IMR-90 (cell line): ENCODE measurements around the gene SYT17.

Experiments used
- CTCF ChIP-seq: conservative IDR thresholded peaks from 2 replicates; pipeline ENCODE4 v1.5.1; 2012; ENCODE audit warnings: mild to moderate bottlenecking, low read depth, low read length, improper control_type of control experiment
- FOS ChIP-seq: fragments of 150-350 bp; IDR thresholded peaks from 2 replicates; pipeline ENCODE4 v1.6.1; 2016; ENCODE audit warnings: low read depth, low read length
- MAFK ChIP-seq: IDR thresholded peaks from 2 replicates; pipeline ENCODE4 v1.6.1; 2012; ENCODE audit warnings: low read depth, low read length, improper control_type of control experiment
- MXI1 ChIP-seq: IDR thresholded peaks from 2 replicates; pipeline ENCODE4 v1.6.1; 2012; ENCODE audit warnings: low read depth, mild to moderate bottlenecking, low read length, moderate library complexity, borderline replicate concordance
- POLR2A ChIP-seq: IDR thresholded peaks from 2 replicates; pipeline ENCODE4 v1.6.1; 2012; ENCODE audit warnings: mild to moderate bottlenecking, low read depth, low read length
- RAD21 ChIP-seq: IDR thresholded peaks from 2 replicates; pipeline ENCODE4 v1.6.1; 2012; ENCODE audit warnings: low read length, improper control_type of control experiment
- RCOR1 ChIP-seq: IDR thresholded peaks from 2 replicates; pipeline ENCODE4 v1.6.1; 2012; ENCODE audit warnings: mild to moderate bottlenecking, low read length, improper control_type of control experiment; ENCODE audit not compliant: insufficient replicate concordance
- SMC3 ChIP-seq: fragments of 150-350 bp; IDR thresholded peaks from 2 replicates; pipeline ENCODE4 v1.6.1; 2016; ENCODE audit warnings: low read depth, mild to moderate bottlenecking, antibody characterized with exemption, low read length, moderate library complexity
- TF ChIP-seq, protein P1 (sequence below): fragments of 150-350 bp; IDR thresholded peaks from 2 replicates; pipeline ENCODE4 v1.6.1; 2017; ENCODE audit warnings: mild to moderate bottlenecking, antibody characterized with exemption, low read length, low read depth

DNA sequence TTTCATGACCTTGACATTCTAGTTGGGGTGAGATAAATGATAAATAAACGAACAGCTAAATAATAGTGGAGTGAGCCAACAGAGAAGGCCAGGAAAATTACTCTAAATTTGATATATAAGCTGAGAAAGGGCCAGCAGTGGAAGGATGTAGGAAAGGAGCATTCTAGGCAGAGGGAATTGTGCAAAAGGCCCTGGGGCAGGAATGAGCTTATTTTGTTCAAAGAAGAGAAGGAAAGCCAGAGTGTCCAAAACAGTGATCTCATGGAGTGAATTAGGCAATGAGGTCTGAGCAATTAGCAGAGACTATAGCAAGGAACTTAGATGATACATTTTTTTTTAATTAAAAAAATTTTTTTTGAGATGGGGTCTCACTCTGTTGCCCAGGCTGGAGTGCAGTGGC is 74.1 kb downstream of the SYT17 start:
- no peak for TF ChIP-seq POLR2A
- no peak for TF ChIP-seq CTCF
- no peak for TF ChIP-seq MXI1
- TF ChIP-seq RCOR1: no peak
- no peak for TF ChIP-seq RAD21
- no peak for TF ChIP-seq SMC3
- no peak for TF ChIP-seq FOS
- TF ChIP-seq, protein P1, sequence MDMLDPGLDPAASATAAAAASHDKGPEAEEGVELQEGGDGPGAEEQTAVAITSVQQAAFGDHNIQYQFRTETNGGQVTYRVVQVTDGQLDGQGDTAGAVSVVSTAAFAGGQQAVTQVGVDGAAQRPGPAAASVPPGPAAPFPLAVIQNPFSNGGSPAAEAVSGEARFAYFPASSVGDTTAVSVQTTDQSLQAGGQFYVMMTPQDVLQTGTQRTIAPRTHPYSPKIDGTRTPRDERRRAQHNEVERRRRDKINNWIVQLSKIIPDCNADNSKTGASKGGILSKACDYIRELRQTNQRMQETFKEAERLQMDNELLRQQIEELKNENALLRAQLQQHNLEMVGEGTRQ: no peak
- TF ChIP-seq MAFK: no peak
